Stomach smooth muscle (tissue), 2 donors: Measurements from ENCODE around the gene PHACTR1.
"Not testable (repeated sequence)": the region's sequence is repeated elsewhere in the genome, so short reads cannot be mapped to it uniquely, and the experiment has no call there.

Experiments
- H3K27ac ChIP-seq: one replicate; pipeline ENCODE4 v1.7.0; 2013; ENCODE audit warnings: mild to moderate bottlenecking, low read length, inconsistent platforms
- H3K27me3 ChIP-seq, 2 donors: one replicate each; pipeline ENCODE4 v1.7.0; 2013; ENCODE audit warnings: low read length in 2 of 2; ENCODE audit not compliant: insufficient read depth in 2 of 2, control insufficient read depth in 1 of 2
- H3K36me3 ChIP-seq, 2 donors: one replicate each; pipeline ENCODE4 v1.7.0; 2013; ENCODE audit warnings: low read length in 2 of 2; ENCODE audit not compliant: control insufficient read depth in 2 of 2, insufficient read depth in 2 of 2
- H3K4me1 ChIP-seq: one replicate; pipeline ENCODE4 v1.7.0; 2013; ENCODE audit warnings: low read length; ENCODE audit not compliant: control insufficient read depth, insufficient read depth
- H3K4me3 ChIP-seq, 2 donors: one replicate each; pipeline ENCODE4 v1.7.0; 2013; ENCODE audit warnings: low read length in 2 of 2
- H3K9ac ChIP-seq, 2 donors: one replicate each; pipeline ENCODE4 v1.7.0; 2013; ENCODE audit warnings: low read length in 2 of 2, mild to moderate bottlenecking in 1 of 2
- H3K9me3 ChIP-seq, 2 donors: one replicate each; pipeline ENCODE4 v1.7.0; 2013; ENCODE audit warnings: low read length in 2 of 2; ENCODE audit not compliant: control insufficient read depth in 2 of 2
- donor health status: healthy.
- donor health status: Pancreatic carcinoma.

Gene PHACTR1

GRCh38 chr6:12944528-12944927 is 228.0 kb downstream of the PHACTR1 start:
- not testable (repeated sequence) for H3K27me3 ChIP-seq, H3K4me1 ChIP-seq, H3K9ac ChIP-seq, H3K9me3 ChIP-seq, H3K36me3 ChIP-seq, H3K4me3 ChIP-seq, H3K27ac ChIP-seq

- Histone ChIP-seq H3K4me3 (no peak overlapping the region), H3K9me3 (no peaks in the 10 kb centered on the region), H3K36me3 (no peaks in the 10 kb centered on the region), H3K9ac (no peak overlapping the region), H3K27ac (no peak overlapping the region), H3K27me3 (no peaks in the 10 kb centered on the region), H3K4me1 (peaks cover 18% of the 10 kb centered on the region)
These were observed 230.7 kb downstream of the PHACTR1 start for GRCh38 chr6:12947151-12947871.

- H3K27ac ChIP-seq: no peak overlapping the region
- no peaks in the 10 kb centered on the region for H3K27me3 ChIP-seq
- H3K4me3 ChIP-seq: no peak overlapping the region
- no peak overlapping the region for H3K9ac ChIP-seq
- peaks cover 18% of the 10 kb centered on the region for H3K4me1 ChIP-seq
- no peaks in the 10 kb centered on the region for H3K9me3 ChIP-seq
- no peaks in the 10 kb centered on the region for H3K36me3 ChIP-seq
These were observed 231.4 kb downstream of the PHACTR1 start for GRCh38 chr6:12947967-12948366.

GRCh38 chr6:12950976-12951375 is 234.4 kb downstream of the PHACTR1 start:
- no peak overlapping the region for H3K4me3 ChIP-seq
- no peaks in the 10 kb centered on the region for H3K36me3 ChIP-seq
- no peak overlapping the region for H3K9ac ChIP-seq
- no peaks in the 10 kb centered on the region for H3K27me3 ChIP-seq
- H3K27ac ChIP-seq: peak overlapping the region; percentile 70
- peaks cover 18% of the 10 kb centered on the region for H3K4me1 ChIP-seq
- H3K9me3 ChIP-seq: no peaks in the 10 kb centered on the region

- Histone ChIP-seq H3K36me3 (no peaks in the 10 kb centered on the region), H3K9ac (no peak overlapping the region), H3K9me3 (no peaks in the 10 kb centered on the region), H3K4me3 (no peak overlapping the region), H3K4me1 (peaks cover 21% of the 10 kb centered on the region), H3K27me3 (no peaks in the 10 kb centered on the region), H3K27ac (peak overlapping the region; percentile 70)
These were observed 234.8 kb downstream of the PHACTR1 start for GRCh38 chr6:12951415-12951814.

- Histone ChIP-seq H3K9me3 (no peaks in the 10 kb centered on the region), H3K4me1 (peaks cover 25% of the 10 kb centered on the region), H3K9ac (no peak overlapping the region), H3K27ac (peak overlapping the region; percentile 25), H3K4me3 (no peak overlapping the region), H3K36me3 (no peaks in the 10 kb centered on the region), H3K27me3 (no peaks in the 10 kb centered on the region)
These were observed 235.8 kb downstream of the PHACTR1 start for GRCh38 chr6:12952318-12952717.

GRCh38 chr6:12955956-12956355 is 239.4 kb downstream of the PHACTR1 start:
- no peak overlapping the region for H3K27ac ChIP-seq
- H3K9me3 ChIP-seq: no peaks in the 10 kb centered on the region
- peaks cover 20% of the 10 kb centered on the region for H3K4me1 ChIP-seq
- no peak overlapping the region for H3K4me3 ChIP-seq
- H3K36me3 ChIP-seq: no peaks in the 10 kb centered on the region
- no peaks in the 10 kb centered on the region for H3K27me3 ChIP-seq
- H3K9ac ChIP-seq: no peak overlapping the region

- peaks cover 13% of the 10 kb centered on the region for H3K4me1 ChIP-seq
- H3K27ac ChIP-seq: peak overlapping the region; percentile 90
These were observed 240.4 kb downstream of the PHACTR1 start for GRCh38 chr6:12956991-12957320.

GRCh38 chr6:12957321-12958051 is 240.9 kb downstream of the PHACTR1 start:
- Histone ChIP-seq H3K4me3 (peak overlapping the region; percentile 93 to 95), H3K27me3 (no peaks in the 10 kb centered on the region), H3K9me3 (no peaks in the 10 kb centered on the region), H3K9ac (peak overlapping the region; percentile 84 to 89), H3K27ac (peak overlapping the region; percentile 90), H3K36me3 (no peaks in the 10 kb centered on the region), H3K4me1 (peaks cover 9% of the 10 kb centered on the region)

More at GRCh38 chr6:12956991-12957320, 240.4 kb downstream of the PHACTR1 start:
- Histone ChIP-seq H3K9ac (peak overlapping the region; percentile 84 to 89), H3K36me3 (no peaks in the 10 kb centered on the region), H3K4me3 (peak overlapping the region; percentile 93 to 95), H3K9me3 (no peaks in the 10 kb centered on the region), H3K27me3 (no peaks in the 10 kb centered on the region)

- Histone ChIP-seq H3K27ac (peak overlapping the region; percentile 90), H3K4me1 (peaks cover 13% of the 10 kb centered on the region), H3K36me3 (no peaks in the 10 kb centered on the region), H3K9ac (peak overlapping the region; percentile 84 to 89), H3K9me3 (no peaks in the 10 kb centered on the region), H3K4me3 (peak overlapping the region; percentile 93 to 95), H3K27me3 (no peaks in the 10 kb centered on the region)
These were observed 241.6 kb downstream of the PHACTR1 start for GRCh38 chr6:12958052-12958706.
